ENCODE measurements around the gene MPST. TPM values are rescaled to one million over a fixed set of nuclear protein-coding genes. Genes with fewer than 3 reads are reported as not detected.
"Not testable (repeated sequence)": the region's sequence is repeated elsewhere in the genome, so short reads cannot be mapped to it uniquely, and the experiment has no call there.

Gene MPST
- total and polyA plus RNA-seq, 5 donors from 2014 or later = 10.3 to 32.6 (median 22.0) TPM

GRCh38 chr22:36981247-36981775 is 38.2 kb upstream of the MPST start:
- H3K9me3 Mint-ChIP-seq = peaks cover 0 to 13% (median 5%) of the 10 kb centered on the region in 7 donors
- ATAC-seq (ENCODE audit: low read depth in 2 of 2) = no peak
- H3K36me3 Mint-ChIP-seq = no peaks in the 10 kb centered on the region
- H3K4me1 Mint-ChIP-seq = peaks cover 0 to 13% (median 8%) of the 10 kb centered on the region in 4 donors
- peaks cover 9 to 12% of the 10 kb centered on the region in 2 experiments for H3K9me3 ChIP-seq (ENCODE audit: control insufficient read depth in 2 of 2, low read length in 2 of 2)
- peaks cover 7% of the 10 kb centered on the region for H3K4me1 ChIP-seq (ENCODE audit: control insufficient read depth, insufficient read depth, low read length, poor library complexity, severe bottlenecking)
- H3K27ac Mint-ChIP-seq = no peak overlapping the region
- no peaks in the 10 kb centered on the region for H3K36me3 ChIP-seq (ENCODE audit: control insufficient read depth, insufficient read depth, low read length)
- H3K4me3 Mint-ChIP-seq = peak overlapping the region in 2 of 4 donors; percentile 55 to 81
- peaks cover 14% of the 10 kb centered on the region for H3K27me3 Mint-ChIP-seq
- no peak for DNase-seq
- H3K4me3 ChIP-seq (ENCODE audit: low read depth, low read length) = no peak overlapping the region
- peaks cover 6% of the 10 kb centered on the region for H3K27me3 ChIP-seq (ENCODE audit: control insufficient read depth, insufficient read depth, low read length)
- H3K27ac ChIP-seq (ENCODE audit: insufficient read depth, low read length, poor library complexity, severe bottlenecking) = no peak overlapping the region

- H3K36me3 Mint-ChIP-seq = no peaks in the 10 kb centered on the region
- peaks cover 0 to 16% (median 6%) of the 10 kb centered on the region in 7 donors for H3K9me3 Mint-ChIP-seq
- H3K9me3 ChIP-seq (ENCODE audit: control insufficient read depth in 2 of 2, low read length in 2 of 2) = peaks cover 10 to 15% of the 10 kb centered on the region in 2 experiments
- no peaks in the 10 kb centered on the region for H3K36me3 ChIP-seq (ENCODE audit: control insufficient read depth, insufficient read depth, low read length)
- H3K4me1 Mint-ChIP-seq = peaks cover 0 to 11% (median 7%) of the 10 kb centered on the region in 4 donors
- peaks cover 7% of the 10 kb centered on the region for H3K4me1 ChIP-seq (ENCODE audit: control insufficient read depth, insufficient read depth, low read length, poor library complexity, severe bottlenecking)
- ATAC-seq (ENCODE audit: low read depth in 2 of 2) (no peak), DNase-seq (no peak)
- H3K27ac ChIP-seq (ENCODE audit: insufficient read depth, low read length, poor library complexity, severe bottlenecking) = no peak overlapping the region
- peak overlapping the region in 1 of 3 donors; percentile 29 for H3K27ac Mint-ChIP-seq
- peaks cover 9% of the 10 kb centered on the region for H3K27me3 Mint-ChIP-seq
- peaks cover 6% of the 10 kb centered on the region for H3K27me3 ChIP-seq (ENCODE audit: control insufficient read depth, insufficient read depth, low read length)
- peak overlapping the region in 1 of 4 donors; percentile 68 for H3K4me3 Mint-ChIP-seq
- H3K4me3 ChIP-seq (ENCODE audit: low read depth, low read length) = no peak overlapping the region
Observed at GRCh38 chr22:36982136-36982535, 37.4 kb upstream of the MPST start.

- H3K4me3 Mint-ChIP-seq = no peak overlapping the region
- ATAC-seq (ENCODE audit: low read depth in 2 of 2) (no peak), DNase-seq (no peak)
- Histone ChIP-seq H3K27ac (ENCODE audit: insufficient read depth, low read length, poor library complexity, severe bottlenecking) (no peak overlapping the region), H3K4me1 (ENCODE audit: control insufficient read depth, insufficient read depth, low read length, poor library complexity, severe bottlenecking) (no peaks in the 10 kb centered on the region), H3K27me3 (ENCODE audit: control insufficient read depth, insufficient read depth, low read length) (peaks cover 14% of the 10 kb centered on the region), H3K9me3 (ENCODE audit: control insufficient read depth in 2 of 2, low read length in 2 of 2) (peaks cover 10 to 15% of the 10 kb centered on the region in 2 experiments), H3K36me3 (ENCODE audit: control insufficient read depth, insufficient read depth, low read length) (no peaks in the 10 kb centered on the region), H3K4me3 (ENCODE audit: low read depth, low read length) (no peak overlapping the region)
- peaks cover 30% of the 10 kb centered on the region for H3K27me3 Mint-ChIP-seq
- peaks cover 0 to 16% (median 6%) of the 10 kb centered on the region in 7 donors for H3K9me3 Mint-ChIP-seq
- no peak overlapping the region for H3K27ac Mint-ChIP-seq
- no peaks in the 10 kb centered on the region for H3K4me1 Mint-ChIP-seq
- no peaks in the 10 kb centered on the region for H3K36me3 Mint-ChIP-seq
Observed at GRCh38 chr22:36985211-36985889, 34.2 kb upstream of the MPST start.

- Histone ChIP-seq H3K27me3 (ENCODE audit: control insufficient read depth, insufficient read depth, low read length) (peaks cover 20% of the 10 kb centered on the region), H3K4me3 (ENCODE audit: low read depth, low read length) (no peak overlapping the region), H3K27ac (ENCODE audit: insufficient read depth, low read length, poor library complexity, severe bottlenecking) (no peak overlapping the region), H3K9me3 (ENCODE audit: control insufficient read depth in 2 of 2, low read length in 2 of 2) (peaks cover 10 to 15% of the 10 kb centered on the region in 2 experiments), H3K4me1 (ENCODE audit: control insufficient read depth, insufficient read depth, low read length, poor library complexity, severe bottlenecking) (no peaks in the 10 kb centered on the region), H3K36me3 (ENCODE audit: control insufficient read depth, insufficient read depth, low read length) (no peaks in the 10 kb centered on the region)
- peaks cover 0 to 16% (median 6%) of the 10 kb centered on the region in 7 donors for H3K9me3 Mint-ChIP-seq
- DNase-seq (peak in 1 of 3 donors; percentile 46), ATAC-seq (ENCODE audit: low read depth in 2 of 2) (no peak)
- H3K36me3 Mint-ChIP-seq = no peaks in the 10 kb centered on the region
- H3K27me3 Mint-ChIP-seq = peaks cover 37% of the 10 kb centered on the region
- no peak overlapping the region for H3K27ac Mint-ChIP-seq
- H3K4me1 Mint-ChIP-seq = no peaks in the 10 kb centered on the region
- no peak overlapping the region for H3K4me3 Mint-ChIP-seq
Observed at GRCh38 chr22:36986242-36986821, 33.2 kb upstream of the MPST start.

- Mint-ChIP-seq H3K36me3 (no peaks in the 10 kb centered on the region), H3K27ac (peak overlapping the region in 1 of 3 donors; percentile 16), H3K9me3 (peaks cover 0 to 16% (median 6%) of the 10 kb centered on the region in 7 donors), H3K4me1 (no peaks in the 10 kb centered on the region), H3K27me3 (peaks cover 48% of the 10 kb centered on the region), H3K4me3 (no peak overlapping the region)
- peaks cover 10 to 15% of the 10 kb centered on the region in 2 experiments for H3K9me3 ChIP-seq (ENCODE audit: control insufficient read depth in 2 of 2, low read length in 2 of 2)
- ATAC-seq (ENCODE audit: low read depth in 2 of 2) (no peak), DNase-seq (no peak)
- H3K4me1 ChIP-seq (ENCODE audit: control insufficient read depth, insufficient read depth, low read length, poor library complexity, severe bottlenecking) = no peaks in the 10 kb centered on the region
- H3K36me3 ChIP-seq (ENCODE audit: control insufficient read depth, insufficient read depth, low read length) = no peaks in the 10 kb centered on the region
- H3K27me3 ChIP-seq (ENCODE audit: control insufficient read depth, insufficient read depth, low read length) = peaks cover 20% of the 10 kb centered on the region
- H3K4me3 ChIP-seq (ENCODE audit: low read depth, low read length) = no peak overlapping the region
- no peak overlapping the region for H3K27ac ChIP-seq (ENCODE audit: insufficient read depth, low read length, poor library complexity, severe bottlenecking)
Observed at GRCh38 chr22:36988075-36988832, 31.3 kb upstream of the MPST start.

GRCh38 chr22:36989012-36989411 is 30.5 kb upstream of the MPST start:
- H3K36me3 Mint-ChIP-seq; H3K4me3 Mint-ChIP-seq; DNase-seq; H3K4me1 ChIP-seq (ENCODE audit: control insufficient read depth, insufficient read depth, low read length, poor library complexity, severe bottlenecking); H3K27ac ChIP-seq (ENCODE audit: insufficient read depth, low read length, poor library complexity, severe bottlenecking); H3K4me1 Mint-ChIP-seq; H3K27ac Mint-ChIP-seq; H3K36me3 ChIP-seq (ENCODE audit: control insufficient read depth, insufficient read depth, low read length); H3K4me3 ChIP-seq (ENCODE audit: low read depth, low read length); ATAC-seq (ENCODE audit: low read depth in 2 of 2): not testable (repeated sequence)
- H3K27me3 Mint-ChIP-seq = peaks cover 55% of the 10 kb centered on the region
- Histone ChIP-seq H3K9me3 (ENCODE audit: control insufficient read depth in 2 of 2, low read length in 2 of 2) (peaks cover 10 to 15% of the 10 kb centered on the region in 2 experiments), H3K27me3 (ENCODE audit: control insufficient read depth, insufficient read depth, low read length) (peaks cover 15% of the 10 kb centered on the region)
- H3K9me3 Mint-ChIP-seq = peaks cover 0 to 16% (median 6%) of the 10 kb centered on the region in 7 donors

GRCh38 chr22:36990457-36990856 is 29.1 kb upstream of the MPST start:
- H3K9me3 Mint-ChIP-seq = peaks cover 0 to 13% (median 6%) of the 10 kb centered on the region in 7 donors
- ATAC-seq (ENCODE audit: low read depth in 2 of 2) (no peak), DNase-seq (no peak)
- peaks cover 15% of the 10 kb centered on the region for H3K27me3 ChIP-seq (ENCODE audit: control insufficient read depth, insufficient read depth, low read length)
- H3K36me3 Mint-ChIP-seq = no peaks in the 10 kb centered on the region
- no peak overlapping the region for H3K4me3 ChIP-seq (ENCODE audit: low read depth, low read length)
- peaks cover 53% of the 10 kb centered on the region for H3K27me3 Mint-ChIP-seq
- H3K4me1 Mint-ChIP-seq = no peaks in the 10 kb centered on the region
- no peak overlapping the region for H3K27ac Mint-ChIP-seq
- H3K4me3 Mint-ChIP-seq = no peak overlapping the region
- H3K9me3 ChIP-seq (ENCODE audit: control insufficient read depth in 2 of 2, low read length in 2 of 2) = peaks cover 10 to 11% of the 10 kb centered on the region in 2 experiments
- H3K36me3 ChIP-seq (ENCODE audit: control insufficient read depth, insufficient read depth, low read length) = no peaks in the 10 kb centered on the region
- no peaks in the 10 kb centered on the region for H3K4me1 ChIP-seq (ENCODE audit: control insufficient read depth, insufficient read depth, low read length, poor library complexity, severe bottlenecking)
- no peak overlapping the region for H3K27ac ChIP-seq (ENCODE audit: insufficient read depth, low read length, poor library complexity, severe bottlenecking)

Measured in CD4-positive, CD25-positive, alpha-beta regulatory T cell (primary cell).